ENCODE results near the gene SERPINB6.

SERPINB6 gene

DNA sequence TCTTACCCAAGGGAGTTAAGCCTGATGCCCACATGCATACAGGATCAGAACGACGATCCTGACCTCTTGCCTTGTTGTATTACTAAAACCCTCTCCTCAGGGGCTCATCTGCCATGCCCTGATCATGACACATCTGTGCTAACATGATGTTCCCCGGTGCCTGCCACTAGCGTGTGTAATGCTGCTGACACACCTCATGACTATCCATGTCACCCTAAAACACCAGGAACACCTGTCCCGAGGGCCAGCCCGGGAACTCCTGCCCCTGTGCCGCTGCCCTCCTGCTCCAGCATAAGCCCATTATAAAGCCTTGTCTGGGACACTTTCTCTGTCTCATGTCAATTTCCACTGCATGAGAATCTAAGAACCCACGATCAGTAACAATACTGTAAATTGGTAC lies 7.6 kb downstream of the SERPINB6 start:
- in situ Hi-C loops (cut with MboI; ENCODE audit: low pct_unique_long_range_greater_than_20kb, low sequenced_read_pairs), result no loop called here
- no peak for DNase-seq

GRCh38 chr6:2962636-2963035 lies 8.7 kb downstream of the SERPINB6 start:
- DNase-seq, result no peak
- in situ Hi-C loops (cut with MboI; ENCODE audit: low pct_unique_long_range_greater_than_20kb, low sequenced_read_pairs), result no loop called here

DNA sequence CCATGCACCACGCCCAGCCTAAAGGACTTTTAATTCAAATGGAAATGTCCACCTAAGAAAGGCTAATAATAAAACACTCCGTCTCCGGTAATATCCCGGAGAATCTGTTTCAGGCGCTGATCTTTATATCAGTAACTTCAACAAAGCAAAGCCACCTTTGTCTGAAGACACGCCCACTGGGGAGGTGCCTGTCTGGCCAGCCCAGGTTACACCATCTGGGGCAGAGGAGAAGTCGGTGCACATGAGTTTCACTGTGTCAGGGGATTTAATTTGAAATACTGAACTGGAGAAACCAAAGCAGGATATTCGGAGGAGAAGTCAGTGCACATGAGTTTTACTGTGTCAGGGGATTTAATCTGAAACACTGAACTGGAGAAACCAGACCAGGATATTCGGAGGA lies 9.4 kb downstream of the SERPINB6 start:
- in situ Hi-C loops (cut with MboI; ENCODE audit: low pct_unique_long_range_greater_than_20kb, low sequenced_read_pairs), result no loop called here

GRCh38 chr6:2961506-2961905 lies 9.9 kb downstream of the SERPINB6 start:
- in situ Hi-C loops (cut with MboI; ENCODE audit: low pct_unique_long_range_greater_than_20kb, low sequenced_read_pairs), result no loop called here
- no peak for DNase-seq

More for the DNA sequence above, 9.4 kb downstream of the SERPINB6 start:
- no peak for DNase-seq

DNA sequence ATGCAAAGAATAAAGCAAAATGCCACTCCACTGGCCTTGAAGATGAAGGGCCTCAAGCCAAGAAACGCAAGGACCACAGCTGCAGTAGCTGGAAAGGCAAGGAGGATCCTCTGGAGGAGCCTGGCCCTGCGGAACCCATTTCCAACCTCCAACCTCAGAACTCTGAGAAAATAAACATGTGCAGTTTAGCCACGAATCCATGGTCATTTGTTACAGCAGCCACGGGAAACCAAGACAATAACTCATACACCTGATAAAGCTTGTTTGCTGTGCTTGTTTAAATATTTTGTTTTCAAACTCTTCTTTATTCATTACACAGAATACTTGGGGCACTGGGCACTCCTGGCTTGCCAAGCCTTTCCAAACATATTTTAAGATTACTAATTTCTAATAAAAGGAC lies 10.4 kb downstream of the SERPINB6 start:
- no peak for DNase-seq
- in situ Hi-C loops (cut with MboI; ENCODE audit: low pct_unique_long_range_greater_than_20kb, low sequenced_read_pairs), result no loop called here

DNA sequence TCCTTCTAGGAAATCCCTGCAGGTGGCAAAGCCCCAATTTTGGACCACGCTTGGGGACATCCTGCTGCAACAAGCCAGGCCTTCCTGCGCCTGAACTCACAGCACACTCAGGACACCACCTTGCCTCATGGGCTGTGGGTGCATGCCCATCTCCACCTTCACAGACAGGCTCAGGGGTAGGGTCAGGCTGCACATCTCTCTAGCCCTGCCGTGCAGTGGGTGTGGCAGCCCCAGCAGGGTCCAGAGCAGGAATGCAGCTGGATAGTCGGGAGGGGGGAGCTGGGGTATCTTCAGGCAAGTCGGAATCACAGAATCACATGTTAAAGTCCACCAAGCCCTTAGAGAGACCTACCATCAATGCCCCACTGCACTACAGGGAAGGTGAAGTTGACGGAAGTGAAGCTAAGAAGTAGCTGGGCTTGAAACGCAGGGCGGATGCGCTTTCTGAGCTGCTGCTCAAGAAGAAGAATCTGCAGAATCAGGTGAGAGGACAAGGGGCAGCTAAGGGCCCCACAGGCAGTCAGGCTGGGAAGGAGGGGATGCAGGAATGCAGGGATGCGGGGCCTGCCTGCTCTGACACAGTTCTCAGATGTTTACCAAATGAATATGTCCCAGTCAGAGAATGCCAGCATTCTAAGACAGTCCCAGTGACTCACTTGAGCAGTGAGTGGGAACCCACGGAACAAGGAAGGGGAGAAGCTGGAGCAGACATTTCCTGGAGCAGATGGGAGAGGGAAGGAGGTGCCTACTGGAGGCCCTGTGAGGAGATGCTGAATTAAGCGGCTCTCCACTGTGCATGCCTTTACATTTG lies 11.3 kb downstream of the SERPINB6 start:
- in situ Hi-C loops (cut with MboI; ENCODE audit: low pct_unique_long_range_greater_than_20kb, low sequenced_read_pairs), result no loop called here
- no peak for DNase-seq

DNA sequence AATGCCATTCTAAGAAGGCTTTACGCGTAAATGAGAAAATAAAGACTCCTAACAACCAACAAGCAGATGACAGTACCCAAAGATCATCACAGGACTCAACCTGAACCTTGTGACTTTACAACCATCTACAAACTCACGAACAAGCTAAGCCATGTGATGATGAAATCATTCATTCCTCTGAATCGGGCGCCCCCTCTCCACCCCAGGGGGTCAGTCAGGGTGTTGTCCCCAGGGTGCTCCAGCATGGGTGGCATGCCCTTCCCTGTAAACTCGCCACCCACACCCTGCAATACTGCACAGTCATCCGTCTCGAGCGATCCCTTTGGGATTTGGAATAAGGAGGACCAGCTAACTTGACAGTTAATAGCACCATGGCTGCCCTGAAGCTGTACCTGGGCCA lies 12.6 kb downstream of the SERPINB6 start:
- in situ Hi-C loops (cut with MboI; ENCODE audit: low pct_unique_long_range_greater_than_20kb, low sequenced_read_pairs), result no loop called here
- DNase-seq, result no peak

DNA sequence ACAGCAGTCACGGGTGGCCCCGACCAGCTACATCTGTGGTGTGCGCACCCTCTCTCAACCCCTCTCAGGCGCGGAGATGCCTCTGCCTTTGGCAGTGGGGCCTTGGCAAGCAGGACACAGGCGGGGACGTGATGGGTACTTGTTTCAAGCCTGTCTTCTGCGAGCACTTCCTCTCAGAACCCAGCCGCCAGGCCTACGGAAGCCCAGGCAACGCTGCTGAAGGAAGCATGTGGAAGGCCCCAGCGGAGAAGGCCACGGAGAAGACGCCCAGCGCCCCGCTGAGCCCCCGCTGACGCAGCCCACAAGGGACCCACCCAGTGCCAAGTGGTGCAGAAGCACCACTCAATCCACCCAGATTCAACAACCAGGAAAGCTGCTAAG lies 13.0 kb downstream of the SERPINB6 start:
- no peak for DNase-seq
- in situ Hi-C loops (cut with MboI; ENCODE audit: low pct_unique_long_range_greater_than_20kb, low sequenced_read_pairs), result no loop called here

GRCh38 chr6:2957696-2958330 lies 13.6 kb downstream of the SERPINB6 start:
- in situ Hi-C loops (cut with MboI; ENCODE audit: low pct_unique_long_range_greater_than_20kb, low sequenced_read_pairs), result no loop called here
- DNase-seq, result no peak

- no peak for DNase-seq
- in situ Hi-C loops (cut with MboI; ENCODE audit: low pct_unique_long_range_greater_than_20kb, low sequenced_read_pairs), result no loop called here
These were observed 14.3 kb downstream of the SERPINB6 start for GRCh38 chr6:2956930-2957685.

DNA sequence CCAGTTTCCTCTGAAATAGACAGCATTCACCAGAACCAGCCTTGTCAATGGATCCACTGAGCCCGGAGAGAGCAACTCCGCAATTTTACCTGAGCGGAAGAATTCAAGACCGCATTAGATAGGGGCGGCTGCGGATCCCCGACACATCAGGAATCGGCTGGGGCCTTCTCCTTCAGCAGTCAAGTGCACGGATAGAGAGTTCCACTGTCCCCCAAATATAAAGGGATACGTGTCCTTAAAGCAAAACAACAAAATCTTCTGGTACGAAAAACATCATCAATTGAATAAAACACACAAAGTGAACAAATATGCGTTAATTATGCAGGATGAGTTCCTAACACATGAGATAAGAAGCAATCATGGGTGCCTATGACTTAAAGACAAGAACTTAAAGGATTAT lies 18.3 kb downstream of the SERPINB6 start:
- DNase-seq, result no peak
- in situ Hi-C loops (cut with MboI; ENCODE audit: low pct_unique_long_range_greater_than_20kb, low sequenced_read_pairs), result no loop called here

DNA sequence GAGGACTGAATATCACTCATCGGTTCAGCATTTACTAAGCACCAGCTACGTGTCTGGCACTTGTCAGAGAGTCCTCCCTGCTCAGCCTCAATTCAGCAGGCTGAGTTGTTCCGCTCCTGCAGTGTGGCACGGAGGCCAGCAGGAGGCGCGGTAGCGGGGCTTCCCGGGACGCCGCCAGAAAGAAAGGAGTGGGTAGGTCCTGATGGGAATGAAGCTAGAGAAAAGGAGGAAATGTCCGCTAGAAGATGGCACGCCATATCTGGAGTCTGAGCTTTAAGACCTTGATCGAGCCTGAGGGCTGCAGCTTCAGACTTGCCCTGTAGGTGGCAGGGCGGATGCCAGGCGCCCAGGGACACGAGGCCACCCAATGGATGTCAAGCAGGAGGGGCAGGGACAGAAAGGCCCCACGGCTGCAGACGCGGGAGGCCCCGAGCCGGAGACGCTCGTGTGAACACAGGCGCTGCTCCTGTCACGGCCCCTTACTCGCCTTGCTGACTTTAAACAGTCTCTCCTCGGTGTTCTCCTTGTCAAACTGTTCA lies 18.7 kb downstream of the SERPINB6 start:
- DNase-seq, result peak; percentile 98
- in situ Hi-C loops (cut with MboI; ENCODE audit: low pct_unique_long_range_greater_than_20kb, low sequenced_read_pairs), result no loop called here

DNA sequence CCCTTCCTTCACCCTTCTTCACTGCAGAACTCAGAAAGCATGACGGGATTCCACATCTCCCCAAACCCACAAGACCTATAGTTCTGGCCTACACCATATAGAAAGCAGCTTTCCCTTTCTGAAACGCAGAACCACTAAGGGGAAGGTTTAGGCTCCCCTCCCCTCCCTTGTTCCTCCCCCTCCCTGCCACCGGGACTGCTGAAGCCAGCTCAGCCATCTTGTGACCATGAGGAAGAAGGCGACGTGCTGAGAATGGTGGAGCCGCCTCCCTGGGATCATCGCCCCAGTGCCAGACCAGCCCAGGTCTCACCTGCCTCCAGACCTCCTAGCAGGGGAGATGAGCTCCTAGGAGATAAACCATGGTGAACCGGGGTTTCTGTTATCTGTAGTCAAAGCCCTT lies 19.6 kb downstream of the SERPINB6 start:
- in situ Hi-C loops (cut with MboI; ENCODE audit: low pct_unique_long_range_greater_than_20kb, low sequenced_read_pairs), result no loop called here
- DNase-seq, result no peak

DNA sequence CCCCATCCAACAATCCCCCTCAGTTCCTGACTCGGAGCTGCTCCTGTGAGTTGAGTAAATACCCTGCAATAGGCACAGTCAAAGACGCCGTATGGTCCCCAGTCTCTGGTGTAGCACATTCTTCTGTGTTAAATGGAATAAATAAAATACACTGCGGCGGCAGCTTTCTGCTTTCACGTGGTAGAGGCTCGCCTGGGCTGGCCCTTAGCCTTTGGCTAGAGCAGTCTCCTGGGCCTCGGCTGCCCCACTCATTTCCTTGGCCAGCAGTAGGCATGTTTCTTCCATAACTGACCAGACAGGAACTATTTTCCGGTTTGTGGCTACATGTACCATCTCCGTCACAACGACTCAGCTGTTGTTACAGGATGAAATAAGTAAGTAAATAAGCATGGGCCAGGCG lies 20.7 kb downstream of the SERPINB6 start:
- DNase-seq, result no peak
- in situ Hi-C loops (cut with MboI; ENCODE audit: low pct_unique_long_range_greater_than_20kb, low sequenced_read_pairs), result no loop called here

GRCh38 chr6:2949536-2950083 lies 21.8 kb downstream of the SERPINB6 start:
- no peak for DNase-seq
- in situ Hi-C loops (cut with MboI; ENCODE audit: low pct_unique_long_range_greater_than_20kb, low sequenced_read_pairs), result no loop called here

DNA sequence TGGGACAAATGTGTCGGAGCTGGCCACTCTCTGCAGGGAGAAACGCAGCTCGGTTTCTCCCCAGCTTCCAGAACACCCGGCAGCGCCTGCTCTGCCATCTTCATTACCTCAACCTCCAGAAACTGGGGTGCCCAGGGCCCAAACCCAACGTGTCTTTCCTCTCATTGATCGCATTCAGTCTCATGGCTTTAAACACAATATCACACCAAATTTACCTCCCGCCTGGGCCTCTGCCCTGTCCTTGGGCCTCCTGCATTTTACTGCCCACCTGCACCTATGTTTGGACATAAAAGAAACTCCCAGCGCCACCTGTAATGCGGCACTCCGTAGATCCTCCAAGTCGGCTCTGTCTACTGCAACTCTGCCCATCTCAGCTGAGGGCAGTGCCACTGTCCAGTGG lies 22.2 kb downstream of the SERPINB6 start:
- DNase-seq, result no peak
- in situ Hi-C loops (cut with MboI; ENCODE audit: low pct_unique_long_range_greater_than_20kb, low sequenced_read_pairs), result no loop called here

DNA sequence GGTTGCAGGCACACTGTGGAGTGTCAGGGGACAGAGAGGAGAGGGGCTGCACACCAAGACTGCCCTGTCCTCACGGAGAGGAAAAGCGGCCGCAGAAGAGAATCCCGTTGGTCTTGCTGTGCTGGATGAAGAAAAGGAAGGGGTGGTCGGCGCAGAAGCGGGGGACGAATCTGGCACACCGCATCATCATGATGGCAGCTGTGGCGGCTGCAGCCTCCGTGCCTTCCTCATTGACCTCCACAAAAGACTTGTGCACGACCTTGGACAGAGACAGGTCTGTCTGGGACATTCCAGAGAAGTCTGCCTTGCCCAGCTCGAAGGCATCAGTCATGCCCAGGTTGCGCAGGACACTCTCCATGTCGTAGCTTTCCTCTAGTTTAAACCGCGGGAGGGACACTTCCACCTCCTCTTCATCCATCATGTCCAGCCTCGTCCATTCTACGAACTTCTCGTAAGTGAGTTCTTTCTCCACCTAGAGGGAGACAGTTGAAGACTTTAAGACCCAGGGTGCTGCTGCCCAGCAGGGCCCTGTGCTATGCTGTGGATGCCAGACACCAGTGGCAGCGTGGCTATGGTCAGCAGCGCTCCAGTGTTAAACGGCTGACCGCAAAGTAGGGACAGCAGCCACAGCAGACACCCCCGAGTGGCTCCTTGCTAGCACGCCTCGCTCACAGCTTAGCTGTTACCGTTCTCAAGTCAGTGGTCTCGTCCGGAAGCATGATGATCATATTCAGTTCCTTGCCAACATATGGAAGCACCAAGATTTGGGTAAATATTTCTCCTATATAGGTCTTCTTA lies 22.9 kb downstream of the SERPINB6 start:
- no peak for DNase-seq
- in situ Hi-C loops (cut with MboI; ENCODE audit: low pct_unique_long_range_greater_than_20kb, low sequenced_read_pairs), result no loop called here

- in situ Hi-C loops (cut with MboI; ENCODE audit: low pct_unique_long_range_greater_than_20kb, low sequenced_read_pairs), result no loop called here
- DNase-seq, result no peak
These were observed 23.9 kb downstream of the SERPINB6 start for GRCh38 chr6:2947445-2947844.

- DNase-seq, result no peak
- in situ Hi-C loops (cut with MboI; ENCODE audit: low pct_unique_long_range_greater_than_20kb, low sequenced_read_pairs), result no loop called here
These were observed 26.3 kb downstream of the SERPINB6 start for GRCh38 chr6:2945153-2945452.

Measured in KBM-7 (cell line).